GOT3 (cell line): Measurements from ENCODE around the gene CCDC9.
"Not testable (repeated sequence)": the region's sequence is repeated elsewhere in the genome, so short reads cannot be mapped to it uniquely, and the experiment has no call there.

Source experiments
- DNase-seq: peaks from one replicate; lab custom pipeline; 2025; ENCODE audit warnings: mixed read lengths; lab: John Stamatoyannopoulos, UW

CCDC9 gene

DNA sequence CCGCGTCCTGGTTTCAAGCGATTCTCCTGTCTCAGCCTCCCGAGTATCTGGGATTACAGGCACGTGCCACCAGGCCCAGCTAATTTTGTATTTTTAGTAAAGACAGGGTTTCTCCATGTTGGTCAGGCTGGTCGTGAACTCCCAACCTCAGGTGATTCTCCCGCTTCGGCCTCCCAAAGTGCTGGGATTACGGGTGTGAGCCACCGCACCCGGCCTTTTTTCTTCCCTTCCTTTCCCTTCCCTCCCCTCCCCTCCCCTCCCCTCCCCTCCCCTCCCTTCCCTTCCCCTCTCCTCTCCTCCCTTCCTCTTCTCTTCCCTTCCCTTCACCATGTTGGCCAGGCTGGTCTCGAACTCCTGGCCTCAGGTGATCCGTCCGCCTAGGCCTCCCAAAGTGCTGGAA is 44.5 kb downstream of the CCDC9 start:
- not testable (repeated sequence) for DNase-seq

DNA sequence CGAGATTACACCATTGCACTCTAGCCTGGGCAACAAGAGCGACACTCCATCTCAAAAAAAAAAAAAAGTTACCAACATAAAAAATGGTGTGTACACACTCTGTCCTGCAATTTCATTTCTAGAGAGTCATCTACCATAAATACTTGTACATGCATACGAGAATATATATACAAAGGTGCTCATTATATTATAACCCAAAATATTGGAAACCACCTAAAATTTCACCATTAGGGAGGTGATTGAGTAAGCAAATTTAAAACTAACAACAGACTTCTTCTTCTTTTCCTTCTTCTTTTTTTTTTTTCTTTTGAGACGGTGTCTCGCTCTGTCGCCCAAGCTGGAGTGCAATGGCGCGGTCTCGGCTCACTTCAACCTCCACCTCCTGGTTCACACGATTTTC is 45.9 kb downstream of the CCDC9 start:
- no peak for DNase-seq

DNA sequence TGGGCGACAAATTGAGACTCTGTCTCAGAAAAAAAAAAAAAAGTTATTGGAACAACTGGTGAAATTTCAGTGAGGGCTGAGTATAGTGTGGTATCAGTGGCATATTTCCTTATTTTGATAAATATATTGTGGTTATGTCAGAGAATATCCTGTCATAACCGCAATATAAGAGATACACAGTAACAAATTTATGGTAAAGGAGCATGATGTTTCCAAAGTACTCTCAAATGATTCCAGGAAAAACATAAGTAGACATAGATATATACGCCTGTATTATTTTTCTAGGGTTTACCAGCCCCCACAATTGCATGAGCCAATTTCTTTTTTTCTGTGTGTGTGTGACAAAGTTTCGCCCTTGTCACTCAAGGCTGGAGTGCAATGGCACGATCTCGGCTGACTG is 47.6 kb downstream of the CCDC9 start:
- no peak for DNase-seq

DNA sequence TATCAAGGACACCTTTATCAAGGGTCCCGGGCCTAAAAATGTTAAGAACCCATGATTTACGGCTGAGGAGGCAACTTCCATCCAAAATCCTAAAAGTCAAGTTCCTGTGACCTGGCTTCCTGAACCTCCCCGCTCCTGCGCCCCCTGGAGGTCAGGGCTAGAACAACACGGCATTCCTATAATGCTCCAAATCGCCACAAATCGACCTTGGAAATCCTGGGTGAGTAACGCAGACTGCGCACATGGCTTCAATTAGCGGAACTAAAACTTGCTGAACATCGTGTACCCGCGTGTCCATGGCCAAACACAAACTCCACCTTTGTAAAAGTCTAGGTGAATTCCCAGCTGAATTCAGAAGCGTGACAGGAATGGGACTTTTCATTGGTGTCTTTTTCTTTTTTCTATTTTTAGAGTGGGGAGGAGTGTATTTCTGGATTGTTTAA is 49.0 kb downstream of the CCDC9 start:
- peak; percentile 25 for DNase-seq

DNA sequence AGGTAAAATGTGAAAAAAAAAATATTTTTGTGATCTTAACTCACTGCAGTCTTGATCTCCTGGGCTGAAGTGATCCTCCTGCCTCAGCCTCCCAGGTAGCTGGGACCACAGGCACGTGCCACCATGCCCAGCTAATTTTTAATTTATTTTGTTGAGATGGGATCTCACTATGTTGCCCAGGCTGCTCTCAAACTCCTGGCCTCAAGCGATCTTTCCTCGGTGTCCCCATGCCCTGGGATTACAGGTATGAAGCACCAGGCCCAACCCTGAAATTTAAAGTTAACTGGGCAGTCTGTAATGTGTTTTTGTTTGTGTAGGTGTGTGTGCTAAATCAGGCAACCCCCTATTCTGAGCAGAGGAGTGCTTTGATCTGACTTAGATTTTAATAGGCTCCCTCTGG is 50.0 kb downstream of the CCDC9 start:
- DNase-seq: no peak

DNA sequence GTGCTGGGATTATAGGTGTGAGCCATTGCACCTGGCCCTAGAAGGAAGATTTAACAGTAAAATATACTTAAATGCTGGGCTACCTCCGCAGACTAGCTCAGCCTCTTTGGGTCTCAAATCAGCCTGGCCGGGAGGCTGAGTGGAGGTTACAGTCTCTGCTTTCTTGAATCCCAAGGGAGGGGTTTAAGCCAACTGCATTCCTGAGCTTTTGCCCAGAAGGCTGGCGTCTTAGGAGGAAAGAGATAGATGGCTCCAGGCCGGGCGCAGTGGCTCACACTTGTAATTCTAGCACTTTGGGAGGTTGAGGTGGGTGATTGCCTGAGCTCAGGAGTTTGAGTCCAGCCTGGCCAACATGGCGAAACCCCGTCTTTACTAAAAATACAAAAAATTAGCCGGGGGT is 52.7 kb downstream of the CCDC9 start:
- no peak for DNase-seq

DNA sequence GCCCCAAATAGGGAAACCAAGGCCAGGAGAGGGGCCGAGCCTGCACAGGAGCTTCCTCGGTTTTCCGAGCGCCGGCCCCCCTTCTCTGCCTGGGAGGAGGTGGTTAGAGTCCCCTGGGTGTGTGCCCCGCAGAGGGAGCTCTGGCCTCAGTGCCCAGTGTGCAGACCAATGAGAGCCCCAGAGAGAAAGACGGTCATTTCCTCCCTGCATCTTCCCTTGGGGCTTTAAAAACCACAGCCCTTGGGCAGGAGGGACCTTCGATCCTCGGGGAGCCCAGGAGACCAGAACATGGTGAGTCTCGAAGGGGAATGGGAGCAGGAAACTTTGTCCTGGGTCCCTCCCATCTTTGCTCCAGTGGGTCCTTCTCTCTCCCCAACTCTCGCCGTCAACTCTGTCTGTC is 53.3 kb downstream of the CCDC9 start, which contains the start of gene C5AR1:
Gene C5AR1, plus strand, starts transcription at position 254 of the 400 bp plus-strand sequence. Its CDS starts 35 bp downstream, at position 289.
- no peak for DNase-seq

DNA sequence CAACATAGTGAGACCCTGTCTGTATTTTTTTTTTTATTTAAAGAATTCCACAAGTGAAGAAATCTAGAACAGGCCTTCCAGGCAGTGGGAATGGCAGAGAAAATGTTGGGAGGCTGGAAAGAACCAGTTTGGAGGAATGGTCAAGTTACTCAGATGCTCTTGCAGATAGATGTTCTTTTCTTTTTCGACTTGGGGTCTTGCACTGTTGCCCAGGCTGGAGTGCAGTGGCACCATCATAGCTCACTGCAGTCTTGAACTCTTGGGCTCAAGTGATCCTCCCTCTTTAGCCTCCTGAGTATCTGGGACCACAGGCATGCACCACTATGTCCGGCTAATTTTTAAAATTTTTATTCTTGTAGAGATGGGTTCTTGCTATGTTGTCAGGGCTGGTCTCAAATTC is 54.0 kb downstream of the CCDC9 start:
- DNase-seq: no peak

DNA sequence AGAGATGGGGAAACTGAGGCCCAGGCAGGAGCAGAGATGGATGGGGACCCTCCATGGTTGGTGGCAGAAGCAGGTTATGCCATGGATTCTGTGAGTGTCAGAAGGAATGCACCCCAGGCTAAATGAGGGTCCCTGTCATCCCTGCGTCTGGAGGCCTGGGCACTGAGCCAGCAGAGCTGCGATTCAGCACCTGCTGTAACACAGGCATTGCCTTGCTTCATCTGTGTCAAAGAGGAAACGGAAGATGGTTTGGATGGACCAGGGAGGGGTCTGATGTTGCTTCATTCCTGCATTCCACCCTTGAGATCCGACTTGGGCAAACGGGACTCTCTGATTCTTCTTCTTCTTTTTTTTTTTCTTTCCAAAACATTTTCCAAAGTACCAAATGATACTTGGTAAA is 54.5 kb downstream of the CCDC9 start:
- no peak for DNase-seq

DNA sequence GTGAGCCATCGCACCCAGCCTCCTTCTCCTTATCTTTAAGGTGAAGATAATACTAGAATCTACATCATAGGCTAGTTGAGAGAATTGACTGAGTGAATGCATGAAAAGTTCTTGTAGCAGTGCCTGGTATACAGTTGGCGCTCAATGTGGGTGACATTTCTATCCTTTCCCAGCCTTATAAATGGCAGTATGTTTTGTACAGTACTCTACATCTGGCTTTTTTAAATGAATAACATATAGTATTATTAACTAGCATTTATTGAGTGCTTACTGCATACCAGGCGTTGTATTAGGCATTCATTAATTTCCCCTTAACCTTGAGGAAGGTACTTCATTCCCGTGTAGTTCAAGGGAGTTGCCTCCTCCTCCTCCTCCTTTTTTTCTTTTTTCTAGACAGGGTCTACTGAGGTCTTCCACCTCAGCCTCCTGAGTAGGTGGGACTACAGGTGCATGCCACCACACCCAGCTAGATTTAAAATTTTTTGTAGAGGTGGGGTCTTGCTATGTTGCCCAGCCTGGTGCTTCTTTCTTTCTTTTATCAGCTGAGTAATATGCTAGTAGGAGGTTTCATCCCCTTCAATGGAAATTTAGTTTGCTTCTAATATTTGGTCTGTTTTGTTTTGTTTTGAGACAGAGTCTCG is 56.2 kb downstream of the CCDC9 start:
- no peak for DNase-seq

DNA sequence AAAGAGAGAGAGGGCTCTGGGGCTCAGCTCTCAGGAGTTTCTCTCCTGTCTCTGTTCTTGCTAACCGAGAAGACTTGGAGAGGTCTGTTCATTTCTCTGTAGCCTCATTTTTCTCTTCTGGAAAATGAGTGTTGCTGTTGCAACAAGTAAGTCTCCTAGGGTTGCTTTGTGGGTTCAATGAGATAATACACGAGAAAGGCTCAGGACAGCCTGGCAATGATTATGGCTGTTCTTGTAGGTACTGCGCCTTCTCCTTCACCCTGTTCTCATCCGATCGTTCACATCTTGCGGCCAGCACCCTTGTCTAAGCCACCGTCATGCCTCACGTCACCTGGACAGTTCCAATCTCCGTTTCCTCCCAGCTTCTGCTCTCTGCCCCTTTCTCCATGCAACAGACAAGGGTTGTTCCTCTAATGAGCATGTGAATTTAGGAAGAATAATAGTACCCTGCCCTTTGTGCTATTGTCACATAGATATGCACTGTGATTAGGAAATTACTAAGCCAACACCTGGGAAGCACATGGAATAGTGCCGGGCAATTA is 57.5 kb downstream of the CCDC9 start:
- no peak for DNase-seq

DNA sequence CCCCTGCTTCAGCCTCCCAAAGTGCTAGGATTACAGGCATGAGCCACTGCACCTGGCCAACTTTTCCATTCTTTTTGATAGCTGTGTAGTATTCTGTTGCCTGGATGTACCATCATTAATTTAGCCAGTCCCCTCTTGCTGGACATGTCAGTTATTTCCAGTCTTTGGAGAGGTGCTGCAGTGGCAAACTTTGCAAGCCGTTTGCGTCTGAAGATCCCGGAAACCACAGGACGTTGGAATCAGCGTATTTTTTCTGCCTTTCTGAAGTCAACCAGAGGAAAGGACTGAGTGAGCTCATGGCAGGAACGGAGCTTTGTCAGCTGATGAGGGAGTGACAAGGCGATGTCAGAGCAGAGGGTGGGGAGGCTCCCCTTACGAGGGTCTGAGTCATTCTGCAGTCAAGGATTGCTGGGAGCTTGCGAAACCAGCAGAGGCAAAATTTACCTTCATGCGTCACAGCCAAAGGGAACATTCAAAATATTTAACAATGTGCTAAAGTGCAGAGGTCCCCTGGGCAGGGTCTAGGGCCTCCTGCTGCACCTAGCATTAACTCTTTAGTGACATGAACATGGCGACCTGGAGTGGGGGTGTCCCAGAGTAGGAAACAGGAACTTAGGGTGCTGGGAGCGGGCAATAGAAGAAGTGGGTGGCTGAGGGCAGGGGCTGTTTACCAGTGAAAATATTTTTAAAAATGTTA is 58.9 kb downstream of the CCDC9 start:
- DNase-seq: peak; percentile 61

DNA sequence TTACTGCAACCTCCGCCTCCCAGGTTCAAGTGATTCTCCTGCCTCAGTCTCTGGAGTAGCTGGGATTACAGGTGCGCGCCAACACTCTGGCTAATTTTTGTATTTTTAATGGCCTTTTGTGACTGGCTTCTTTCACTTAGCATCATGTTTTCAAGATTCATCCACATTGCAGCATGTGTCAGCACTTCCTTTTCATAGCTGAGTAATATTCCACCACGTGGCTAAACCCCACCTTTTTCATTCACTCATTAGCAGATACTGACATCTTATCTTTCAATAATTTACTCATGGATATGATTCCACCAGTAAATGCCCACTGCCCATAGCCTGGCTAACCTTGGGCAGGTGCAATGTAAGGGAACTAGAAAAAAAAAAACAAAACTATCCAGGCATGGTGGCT is 60.2 kb downstream of the CCDC9 start:
- DNase-seq: no peak

DNA sequence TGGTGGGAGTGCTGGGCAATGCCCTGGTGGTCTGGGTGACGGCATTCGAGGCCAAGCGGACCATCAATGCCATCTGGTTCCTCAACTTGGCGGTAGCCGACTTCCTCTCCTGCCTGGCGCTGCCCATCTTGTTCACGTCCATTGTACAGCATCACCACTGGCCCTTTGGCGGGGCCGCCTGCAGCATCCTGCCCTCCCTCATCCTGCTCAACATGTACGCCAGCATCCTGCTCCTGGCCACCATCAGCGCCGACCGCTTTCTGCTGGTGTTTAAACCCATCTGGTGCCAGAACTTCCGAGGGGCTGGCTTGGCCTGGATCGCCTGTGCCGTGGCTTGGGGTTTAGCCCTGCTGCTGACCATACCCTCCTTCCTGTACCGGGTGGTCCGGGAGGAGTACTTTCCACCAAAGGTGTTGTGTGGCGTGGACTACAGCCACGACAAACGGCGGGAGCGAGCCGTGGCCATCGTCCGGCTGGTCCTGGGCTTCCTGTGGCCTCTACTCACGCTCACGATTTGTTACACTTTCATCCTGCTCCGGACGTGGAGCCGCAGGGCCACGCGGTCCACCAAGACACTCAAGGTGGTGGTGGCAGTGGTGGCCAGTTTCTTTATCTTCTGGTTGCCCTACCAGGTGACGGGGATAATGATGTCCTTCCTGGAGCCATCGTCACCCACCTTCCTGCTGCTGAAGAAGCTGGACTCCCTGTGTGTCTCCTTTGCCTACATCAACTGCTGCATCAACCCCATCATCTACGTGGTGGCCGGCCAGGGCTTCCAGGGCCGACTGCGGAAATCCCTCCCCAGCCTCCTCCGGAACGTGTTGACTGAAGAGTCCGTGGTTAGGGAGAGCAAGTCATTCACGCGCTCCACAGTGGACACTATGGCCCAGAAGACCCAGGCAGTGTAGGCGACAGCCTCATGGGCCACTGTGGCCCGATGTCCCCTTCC is 63.9 kb downstream of the CCDC9 start:
- no peak for DNase-seq
